Tibial nerve (tissue), 4 donors: ENCODE results near the gene SCAI. TPM values are rescaled to one million over a fixed set of nuclear protein-coding genes. Genes with fewer than 3 reads are reported as not detected.
"Not testable (repeated sequence)": the region's sequence is repeated elsewhere in the genome, so short reads cannot be mapped to it uniquely, and the experiment has no call there.

ENCODE experiments used
- DNase-seq, 2 donors: peaks; one replicate each; pipeline ENCODE4 v3.0.0-alpha.2; 2019; ENCODE audit warnings: low spot score in 2 of 2
- H3K27ac ChIP-seq, 4 donors: fragments of 200-600 bp; sonication (generic) in 3 of 4; one replicate each; pipeline ENCODE4 v1.5.1; 2017 to 2019; ENCODE audit warnings: mild to moderate bottlenecking in 1 of 4
- H3K27me3 ChIP-seq, 2 donors: fragments of 200-600 bp; sonication (generic) in 1 of 2; one replicate each; pipeline versions ENCODE4 v1.5.1 to v1.6.0; 2017 to 2019
- H3K36me3 ChIP-seq, 3 donors: fragments of 200-600 bp; sonication (generic); one replicate each; pipeline ENCODE4 v1.5.1; 2018 to 2019
- H3K4me1 ChIP-seq, 4 donors: fragments of 200-600 bp; sonication (generic) in 3 of 4; one replicate each; pipeline ENCODE4 v1.5.1; 2017 to 2019
- H3K4me3 ChIP-seq, 4 donors: fragments of 200-600 bp; sonication (generic) in 3 of 4; one replicate each; pipeline ENCODE4 v1.5.1; 2017 to 2019; ENCODE audit warnings: mild to moderate bottlenecking in 1 of 4, moderate library complexity in 1 of 4
- H3K9me3 ChIP-seq, 4 donors: fragments of 200-600 bp; sonication (generic) in 3 of 4; one replicate each; pipeline ENCODE4 v1.5.1; 2017 to 2019
- CTCF ChIP-seq, 5 experiments: fragments of 200-600 bp in 3 of 5; fragments of 450-650 bp in 2 of 5; sonication (generic) in 3 of 5; IDR thresholded peaks; one replicate each; pipeline ENCODE4 v1.5.1; 2016 to 2019; ENCODE audit warnings: antibody characterized with exemption in 5 of 5, mild to moderate bottlenecking in 3 of 5, moderate library complexity in 2 of 5
- EP300 ChIP-seq, 2 donors: sonication (generic); formaldehyde crosslinking; IDR thresholded peaks; one replicate each; pipeline ENCODE4 v1.6.1; 2017; ENCODE audit warnings: antibody characterized with exemption in 2 of 2, mild to moderate bottlenecking in 1 of 2
- POLR2A ChIP-seq, 2 donors: fragments of 450-650 bp; IDR thresholded peaks; one replicate each; pipeline ENCODE4 v1.6.1; 2017; ENCODE audit warnings: antibody characterized with exemption in 2 of 2, mild to moderate bottlenecking in 2 of 2, moderate library complexity in 2 of 2
- WGBS, 2 donors: methylation state at CpG; one replicate each; pipeline ENCODE4 v1.1.5; 2018; 5-methylcytosine and 5-hydroxymethylcytosine counted together
- total RNA-seq, 4 donors: library from RNA; depleted of rRNA; stranded (reverse); fragments of >200 nt; gene quantifications; one replicate each; pipeline ENCODE4 v1.1.0, GENCODE V29; 2016

SCAI gene
- total RNA-seq, 4 donors from 2014 or later = 8.8 to 19.2 (median 9.4) TPM

- no peak for DNase-seq
- H3K36me3 ChIP-seq = no peaks in the 10 kb centered on the region
- no peak overlapping the region for H3K4me3 ChIP-seq
- 97 to 100% methylated on average over 2 of the region's 2 CpGs for WGBS, 2 donors
- H3K4me1 ChIP-seq = peaks cover 0 to 14% (median 0%) of the 10 kb centered on the region in 4 donors
- TF ChIP-seq EP300 (IDR thresholded peaks at IDR 0.05) (no peak), POLR2A (IDR thresholded peaks at IDR 0.05) (no peak), CTCF (IDR thresholded peaks at IDR 0.05) (no peak)
- H3K9me3 ChIP-seq = no peaks in the 10 kb centered on the region
- H3K27me3 ChIP-seq = no peaks in the 10 kb centered on the region
- no peak overlapping the region for H3K27ac ChIP-seq
Observed at GRCh38 chr9:125095821-125096443, 47.4 kb downstream of the SCAI start.

GRCh38 chr9:125091121-125091520 is 52.2 kb downstream of the SCAI start:
- no peaks in the 10 kb centered on the region for H3K27me3 ChIP-seq
- no peak for DNase-seq
- no peaks in the 10 kb centered on the region for H3K9me3 ChIP-seq
- no peaks in the 10 kb centered on the region for H3K4me1 ChIP-seq
- WGBS, 2 donors = 79 to 84% methylated on average over 3 of the region's 3 CpGs
- no peak overlapping the region for H3K27ac ChIP-seq
- H3K36me3 ChIP-seq = no peaks in the 10 kb centered on the region
- TF ChIP-seq CTCF (IDR thresholded peaks at IDR 0.05) (no peak), POLR2A (IDR thresholded peaks at IDR 0.05) (no peak)
- no peak overlapping the region for H3K4me3 ChIP-seq

- Histone ChIP-seq H3K4me1 (no peaks in the 10 kb centered on the region), H3K36me3 (no peaks in the 10 kb centered on the region), H3K27ac (no peak overlapping the region), H3K4me3 (no peak overlapping the region), H3K9me3 (no peaks in the 10 kb centered on the region), H3K27me3 (no peaks in the 10 kb centered on the region)
- no peak for DNase-seq
- TF ChIP-seq EP300 (IDR thresholded peaks at IDR 0.05) (no peak), POLR2A (IDR thresholded peaks at IDR 0.05) (no peak), CTCF (IDR thresholded peaks at IDR 0.05) (no peak)
Observed at GRCh38 chr9:125089331-125089730, 54.0 kb downstream of the SCAI start.

GRCh38 chr9:125088752-125089151 is 54.6 kb downstream of the SCAI start:
- Histone ChIP-seq H3K36me3 (peaks cover 0 to under 1% (median 0%) of the 10 kb centered on the region in 3 donors), H3K4me3 (no peak overlapping the region), H3K27ac (no peak overlapping the region), H3K27me3 (no peaks in the 10 kb centered on the region), H3K9me3 (no peaks in the 10 kb centered on the region), H3K4me1 (no peaks in the 10 kb centered on the region)
- no peak for DNase-seq
- WGBS, 2 donors = 81 to 87% methylated on average over 5 of the region's 5 CpGs
- no peak for TF ChIP-seq POLR2A (IDR thresholded peaks at IDR 0.05)
- no peak for TF ChIP-seq EP300 (IDR thresholded peaks at IDR 0.05)
- no peak for TF ChIP-seq CTCF (IDR thresholded peaks at IDR 0.05)

- no peak for DNase-seq
- WGBS, 2 donors = 77 to 79% methylated on average over 6 of the region's 6 CpGs
- Histone ChIP-seq H3K36me3 (peaks cover 0 to 9% (median 0%) of the 10 kb centered on the region in 3 donors), H3K27me3 (no peaks in the 10 kb centered on the region), H3K9me3 (no peaks in the 10 kb centered on the region), H3K4me3 (no peak overlapping the region), H3K27ac (no peak overlapping the region), H3K4me1 (no peaks in the 10 kb centered on the region)
- TF ChIP-seq EP300 (IDR thresholded peaks at IDR 0.05) (no peak), CTCF (IDR thresholded peaks at IDR 0.05) (no peak), POLR2A (IDR thresholded peaks at IDR 0.05) (no peak)
Observed at GRCh38 chr9:125085703-125086477, 57.4 kb downstream of the SCAI start.

GRCh38 chr9:125082197-125082596 is 61.1 kb downstream of the SCAI start:
- not testable (repeated sequence) for H3K4me3 ChIP-seq, H3K27ac ChIP-seq, H3K27me3 ChIP-seq, H3K9me3 ChIP-seq, DNase-seq, H3K36me3 ChIP-seq, H3K4me1 ChIP-seq
- 91 to 96% methylated on average over 6 of the region's 6 CpGs for WGBS, 2 donors

- not testable (repeated sequence) for DNase-seq, H3K4me3 ChIP-seq, H3K36me3 ChIP-seq, H3K9me3 ChIP-seq, H3K27ac ChIP-seq, H3K4me1 ChIP-seq, H3K27me3 ChIP-seq
- WGBS, 2 donors = 92 to 97% methylated on average over 2 of the region's 2 CpGs
Observed at GRCh38 chr9:125080797-125081196, 62.5 kb downstream of the SCAI start.
